A549 (cell line): Measurements from ENCODE around the gene UBE2H. TPM values are rescaled to one million over a fixed set of nuclear protein-coding genes. Genes with fewer than 3 reads are reported as not detected.

Experiments used
- ATAC-seq, 2 experiments: fragments of 200-7000 bp in 1 of 2; fragments of >200 bp in 1 of 2; cut with Nextera tagmentation in 1 of 2; cut with Tn5 transposase in 1 of 2; 3 replicates each; pipeline versions ENCODE4 v1.8.0 to v1.9.1; 2018 to 2020; ENCODE audit warnings: mild to moderate bottlenecking in 1 of 2, moderate library complexity in 1 of 2
- CTCF ChIA-PET: fragments of 300-600 bp; sonication (Branson Sonifier 250); formaldehyde crosslinking; extraction: SDS; loops from one replicate; lab custom pipeline; 2021; ENCODE audit warnings: antibody characterized with exemption, inconsistent platforms; lab: Yijun Ruan, JAX
- POLR2A ChIA-PET: fragments of 350-600 bp; formaldehyde crosslinking; extraction: SDS; loops from one replicate; lab custom pipeline; 2021; ENCODE audit warnings: antibody characterized with exemption, inconsistent platforms; lab: Yijun Ruan, JAX
- DNase-seq, 2 experiments: peaks; one replicate each; pipeline versions ENCODE4 v3.0.0 to v3.0.0-alpha.2; 2011 to 2016; ENCODE audit warnings: low read depth in 1 of 2, low spot score in 1 of 2
- FAIRE-seq: peaks from 2 replicates; lab custom pipeline; 2011; peaks lifted over from hg19 to GRCh38; lab: Jason Lieb, UNC
- H3K27ac ChIP-seq, 2 experiments: fragments of >200 bp; sonication (Bioruptor Twin); formaldehyde crosslinking; 3 replicates each; pipeline ENCODE4 v1.5.1; 2016 to 2017
- H3K4me1 ChIP-seq: fragments of >200 bp; sonication (Bioruptor Twin); formaldehyde crosslinking; 3 replicates; pipeline ENCODE4 v1.6.1; 2016
- H3K4me2 ChIP-seq: fragments of >200 bp; sonication (Bioruptor Twin); formaldehyde crosslinking; 3 replicates; pipeline ENCODE4 v1.6.1; 2016
- H3K4me3 ChIP-seq: fragments of >200 bp; sonication (Bioruptor Twin); formaldehyde crosslinking; 3 replicates; pipeline ENCODE4 v1.5.1; 2016
- H3K9me3 ChIP-seq: fragments of >200 bp; sonication (Bioruptor Twin); formaldehyde crosslinking; 3 replicates; pipeline ENCODE4 v1.6.1; 2016
- ATOH8 ChIP-seq: fragments of 250-450 bp; sonication (Bioruptor Pico); IDR thresholded peaks from 2 replicates; pipeline ENCODE4 v1.5.0; 2020; ENCODE audit warnings: low read depth, mild to moderate bottlenecking, moderate library complexity
- CBX2 ChIP-seq: fragments of 200-600 bp; sonication (generic); IDR thresholded peaks from 2 replicates; pipeline ENCODE4 v1.6.1; 2016; ENCODE audit warnings: low read depth, mild to moderate bottlenecking, borderline replicate concordance
- EHMT2 ChIP-seq: fragments of 200-600 bp; sonication (generic); IDR thresholded peaks from 2 replicates; pipeline ENCODE4 v1.6.1; 2016; ENCODE audit warnings: antibody characterized with exemption, low read depth, mild to moderate bottlenecking, moderate library complexity
- FOSL2 ChIP-seq, 2 experiments: fragments of 450-650 bp in 1 of 2; fragments of >200 bp in 1 of 2; sonication (Bioruptor Twin) in 1 of 2; formaldehyde crosslinking; IDR thresholded peaks; 2 replicates each; pipeline versions ENCODE4 v1.5.0 to v1.6.1; 2016 to 2020; ENCODE audit warnings: mild to moderate bottlenecking in 1 of 2, moderate library complexity in 1 of 2
- GATA3 ChIP-seq: IDR thresholded peaks from 2 replicates; pipeline ENCODE4 v1.6.1; 2012; ENCODE audit warnings: borderline replicate concordance
- HDAC2 ChIP-seq: fragments of 200-600 bp; sonication (generic); IDR thresholded peaks from 2 replicates; pipeline ENCODE4 v1.6.1; 2016
- HMGXB4 ChIP-seq: fragments of 250-450 bp; sonication (Bioruptor Pico); IDR thresholded peaks from 2 replicates; pipeline ENCODE4 v1.5.0; 2021; ENCODE audit warnings: mild to moderate bottlenecking, moderate library complexity, borderline replicate concordance
- JUN ChIP-seq, 2 experiments: fragments of >200 bp; sonication (Bioruptor Twin); formaldehyde crosslinking; IDR thresholded peaks; 2 replicates in 1 of 2; 3 replicates in 1 of 2; pipeline ENCODE4 v1.6.1; 2016 to 2017
- MAFK ChIP-seq: fragments of 450-650 bp; IDR thresholded peaks from 2 replicates; pipeline ENCODE4 v1.6.1; 2014; ENCODE audit not compliant: partially characterized antibody
- MAZ ChIP-seq: fragments of 150-350 bp; IDR thresholded peaks from 2 replicates; pipeline ENCODE4 v1.6.1; 2014; ENCODE audit warnings: antibody characterized with exemption, low read depth, low read length, borderline replicate concordance
- PBX3 ChIP-seq: IDR thresholded peaks from 2 replicates; pipeline ENCODE4 v1.6.1; 2012
- RARB ChIP-seq: fragments of 250-450 bp; sonication (Bioruptor Pico); IDR thresholded peaks from 2 replicates; pipeline ENCODE4 v1.8.0; 2021; ENCODE audit warnings: mild to moderate bottlenecking, moderate library complexity
- REST ChIP-seq: fragments of 200-600 bp; sonication (generic); IDR thresholded peaks from 2 replicates; pipeline ENCODE4 v1.6.1; 2016; ENCODE audit warnings: antibody characterized with exemption, mild to moderate bottlenecking, moderate library complexity
- SREBF2 ChIP-seq: fragments of 450-650 bp; IDR thresholded peaks from 2 replicates; pipeline ENCODE4 v1.6.1; 2014; ENCODE audit warnings: mild to moderate bottlenecking, moderate library complexity
- ZSCAN20 ChIP-seq: fragments of 250-450 bp; sonication (Bioruptor Pico); IDR thresholded peaks from 2 replicates; pipeline ENCODE4 v1.8.0; 2022; ENCODE audit warnings: mild to moderate bottlenecking, moderate library complexity
- WGBS: methylation state at CpG from one replicate; pipeline ENCODE4 v1.1.6; 2017; ENCODE audit errors: missing lambda C conversion rate; 5-methylcytosine and 5-hydroxymethylcytosine counted together
- polyA plus RNA-seq, 4 experiments: library from polyadenylated mRNA; depleted of rRNA in 3 of 4; stranded (reverse); fragments of >200 nt; fragmentation: RNase III in 1 of 4; extraction: RNeasy Plus Mini Kit Qiagen cat#74134 plus additional on column Dnase treatment in 1 of 4; gene quantifications; 2 replicates in 3 of 4; 3 replicates in 1 of 4; pipeline ENCODE4 v1.2.3, GENCODE V29; 2011 to 2017

The UBE2H gene
- polyA plus RNA-seq, 2 of the 4 experiments (the other 2 are of a cell fraction) = 73.5 to 99.2 TPM

GRCh38 chr7:129882531-129882930 is 70.2 kb downstream of the UBE2H start (continued):
- no peak for TF ChIP-seq ATOH8 (CRISPR knock-in tag)

GRCh38 chr7:129877146-129877792 is 75.5 kb downstream of the UBE2H start:
- no peaks in the 10 kb centered on the region for H3K9me3 ChIP-seq
- peak overlapping the region; percentile 91; the same call in 2 of the 3 replicates for H3K4me2 ChIP-seq
- WGBS = 80% methylated on average over 3 of the region's 3 CpGs
- POLR2A ChIA-PET = no interaction called here
- no peak for DNase-seq
- no peak for TF ChIP-seq FOSL2 (IDR thresholded peaks at IDR 0.05)
- TF ChIP-seq FOSL2 (CRISPR knock-in tag; IDR thresholded peaks at IDR 0.05) = no peak
- no peak for TF ChIP-seq MAFK
- TF ChIP-seq CBX2 = no peak
- TF ChIP-seq REST = no peak
- TF ChIP-seq ZSCAN20 = no peak
- no peak for TF ChIP-seq EHMT2
- no peak for TF ChIP-seq HDAC2
- no peak for TF ChIP-seq GATA3
- no peak for TF ChIP-seq RARB (CRISPR knock-in tag)
- TF ChIP-seq SREBF2 = no peak
- TF ChIP-seq HMGXB4 (CRISPR knock-in tag) = no peak
- no peak for TF ChIP-seq PBX3
- H3K4me3 ChIP-seq = no peak overlapping the region
- H3K27ac ChIP-seq = peak overlapping the region; percentile 34 to 69; a peak in 3 of 6 replicates
- CTCF ChIA-PET = interaction anchor here (0.6 to 1.8 kb wide), 6 partner anchors 11 to 664 kb away, joined by 3 to 5 read pairs (median 3); no protein-coding TSS in a partner anchor
- FAIRE-seq = peak; percentile 54
- peaks cover 37% of the 10 kb centered on the region for H3K4me1 ChIP-seq
- no peak for ATAC-seq

- peak overlapping the region; percentile 91 for H3K4me2 ChIP-seq
- peak; percentile 43 for FAIRE-seq
- peaks cover 37% of the 10 kb centered on the region for H3K4me1 ChIP-seq
- ChIA-PET CTCF (interaction anchor here (1.0 to 3.2 kb wide), 3 partner anchors 46 to 148 kb away, joined by 3 to 13 read pairs (median 5); no protein-coding TSS in a partner anchor), POLR2A (no interaction called here)
- peak; percentile 78 to 80 for ATAC-seq
- H3K4me3 ChIP-seq = peak overlapping the region; percentile 31
- WGBS = 9% methylated on average over 5 of the region's 5 CpGs
- TF ChIP-seq MAFK = peak; percentile 5
- TF ChIP-seq MAZ = no peak
- TF ChIP-seq JUN (IDR thresholded peaks at IDR 0.05) = 0 out of 5 replicates have a peak, but pooled peaks of 1 of the 2 experiments have one; percentile 16
- 0 out of 2 replicates have a peak, but pooled peaks have one; percentile 7 for TF ChIP-seq FOSL2 (IDR thresholded peaks at IDR 0.05)
- TF ChIP-seq FOSL2 (CRISPR knock-in tag; IDR thresholded peaks at IDR 0.05) = no peak
- no peaks in the 10 kb centered on the region for H3K9me3 ChIP-seq
- DNase-seq = peak; percentile 15 to 30
- H3K27ac ChIP-seq = peak overlapping the region; percentile 68 to 69
Measured at GRCh38 chr7:129875745-129876411, 76.9 kb downstream of the UBE2H start.
